Activated naive CD4-positive, alpha-beta T cell treated with anti-CD3 and anti-CD28 coated beads, Interleukin-2, amount 10 ng/mL, durations not matched to agents 5 hours and 36 hours (primary cell): ENCODE measurements around the gene MBD6. TPM values are rescaled to one million over a fixed set of nuclear protein-coding genes. Genes with fewer than 3 reads are reported as not detected.

ENCODE experiments used
- microRNA-seq: library from miRNA; unstranded; fragments of <30 nt; microRNA quantifications from one replicate; pipeline ENCODE4 v1.2.0, GENCODE V29; 2022; ENCODE audit warnings: borderline microRNAs expressed, borderline replicate concordance
- total RNA-seq, 2 experiments: library from RNA; stranded (reverse); gene quantifications; one replicate each; pipeline ENCODE4 v1.2.3, GENCODE V29; 2021

Gene MBD6
- 10 to 100 TPM; 78.2 to 82.2 TPM for total RNA-seq

GRCh38 chr12:57522011-57522886 lies at the start of gene MBD6:
Gene MBD6, plus strand, starts transcription at chr12:57522824. Its CDS starts 1,480 bp downstream, at chr12:57524304.

GRCh38 chr12:57479376-57480115 lies 43.1 kb upstream of the MBD6 start, which contains the start of gene ARHGAP9:
Gene ARHGAP9, minus strand, starts transcription at chr12:57479866. Its CDS starts 460 bp downstream, at chr12:57479406.

GRCh38 chr12:57487597-57488401 lies 34.8 kb upstream of the MBD6 start, which contains the start of gene MARS1:
Gene MARS1, plus strand, starts transcription at chr12:57488068. Its CDS starts 23 bp downstream, at chr12:57488091.

GRCh38 chr12:57520053-57520818 lies 2.4 kb upstream of the MBD6 start, which contains the start of gene DDIT3:
Gene DDIT3, minus strand, starts transcription at chr12:57520514. Its CDS starts 3,108 bp downstream, at chr12:57517406.

GRCh38 chr12:57546438-57547287 lies 24.0 kb downstream of the MBD6 start, which contains the start of gene DCTN2:
Gene DCTN2, minus strand, starts transcription at chr12:57547192. Its CDS starts 129 bp downstream, at chr12:57547063.

GRCh38 chr12:57549909-57550640 lies 27.5 kb downstream of the MBD6 start, which contains the start of gene KIF5A:
Gene KIF5A, plus strand, starts transcription at chr12:57550044. Its CDS starts 228 bp downstream, at chr12:57550272.

Small RNA genes within 50 kb of the gene (microRNA-seq; reads per million reads assigned to microRNA genes)
- gene MIR616 = 2.5 reads per million, percentile 9 among the genes with 10 or more reads in this experiment
- not detected for gene MIR6758

Other genes starting within 250 kb of the MBD6 start
- 10 to 100 TPM; 67.8 to 72.0 TPM for gene R3HDM2, start 91.8 kb upstream of the MBD6 start, total RNA-seq
- not detected for gene INHBC, start 88.0 kb upstream of the MBD6 start, total RNA-seq
- not detected for gene INHBE, start 67.5 kb upstream of the MBD6 start, total RNA-seq
- gene GLI1, start 63.0 kb upstream of the MBD6 start, total RNA-seq = 1 to 10 TPM in 1 of 2 experiments, under 1 TPM in 1; 0.88 to 1.5 TPM
- 100 to 1,000 TPM; 211 to 247 TPM for gene ARHGAP9, start 43.0 kb upstream of the MBD6 start, total RNA-seq
- gene MARS1, start 34.8 kb upstream of the MBD6 start, total RNA-seq = 100 to 1,000 TPM; 192 to 213 TPM
- 10 to 100 TPM; 18.4 to 19.2 TPM for gene DDIT3, start 2.3 kb upstream of the MBD6 start, total RNA-seq
- 10 to 100 TPM; 78.3 to 80.0 TPM for gene DCTN2, start 24.4 kb downstream of the MBD6 start, total RNA-seq
- gene KIF5A, start 27.2 kb downstream of the MBD6 start, total RNA-seq = under 1 TPM; 0.58 to 0.71 TPM
- 10 to 100 TPM; 16.8 to 18.3 TPM for gene PIP4K2C, start 68.4 kb downstream of the MBD6 start, total RNA-seq
- gene DTX3, start 82.0 kb downstream of the MBD6 start, total RNA-seq = 10 to 100 TPM; 22.1 to 24.5 TPM
- gene ARHGEF25, start 88.6 kb downstream of the MBD6 start, total RNA-seq = 1 to 10 TPM in 1 of 2 experiments, under 1 TPM in 1; 0.76 to 1.1 TPM
- under 1 TPM; 0.33 to 0.63 TPM for gene B4GALNT1, start 110.4 kb downstream of the MBD6 start, total RNA-seq
- 100 to 1,000 TPM; 133 to 136 TPM for gene OS9, start 171.3 kb downstream of the MBD6 start, total RNA-seq
- gene AGAP2, start 215.9 kb downstream of the MBD6 start, total RNA-seq = 10 to 100 TPM; 66.7 to 68.6 TPM
- 10 to 100 TPM; 17.8 to 19.3 TPM for gene TSPAN31, start 222.2 kb downstream of the MBD6 start, total RNA-seq
- gene CDK4, start 229.5 kb downstream of the MBD6 start, total RNA-seq = 10 to 100 TPM; 77.6 to 85.6 TPM
- gene MARCHF9, start 232.3 kb downstream of the MBD6 start, total RNA-seq = 10 to 100 TPM; 32.3 to 34.0 TPM
- gene CYP27B1, start 244.3 kb downstream of the MBD6 start, total RNA-seq = 1 to 10 TPM; 2.0 to 2.2 TPM
- 10 to 100 TPM; 15.4 to 16.0 TPM for gene METTL1, start 249.3 kb downstream of the MBD6 start, total RNA-seq
- 1 to 10 TPM; 4.0 to 4.5 TPM for gene EEF1AKMT3, start 249.8 kb downstream of the MBD6 start, total RNA-seq